Suprapubic skin (tissue), 4 donors: ENCODE results near the gene CPEB4.

Experiments used
- EP300 ChIP-seq: sonication (generic); formaldehyde crosslinking; IDR thresholded peaks from one replicate; pipeline ENCODE4 v1.6.1; 2017; ENCODE audit warnings: antibody characterized with exemption
- POLR2A ChIP-seq, 2 donors: fragments of 450-650 bp; IDR thresholded peaks; one replicate each; pipeline ENCODE4 v1.6.1; 2017; ENCODE audit warnings: antibody characterized with exemption in 2 of 2, mild to moderate bottlenecking in 2 of 2, moderate library complexity in 2 of 2
- POLR2AphosphoS5 ChIP-seq, 3 donors: sonication (generic); formaldehyde crosslinking; IDR thresholded peaks; one replicate each; pipeline ENCODE4 v1.6.1; 2017; ENCODE audit warnings: antibody characterized with exemption in 3 of 3
- TF ChIP-seq, protein P1 (sequence below), 2 donors: fragments of 200-600 bp in 1 of 2; fragments of 450-650 bp in 1 of 2; sonication (generic) in 1 of 2; IDR thresholded peaks; one replicate each; pipeline ENCODE4 v1.5.1; 2016 to 2019; ENCODE audit warnings: antibody characterized with exemption in 2 of 2, mild to moderate bottlenecking in 1 of 2, moderate library complexity in 1 of 2

DNA sequence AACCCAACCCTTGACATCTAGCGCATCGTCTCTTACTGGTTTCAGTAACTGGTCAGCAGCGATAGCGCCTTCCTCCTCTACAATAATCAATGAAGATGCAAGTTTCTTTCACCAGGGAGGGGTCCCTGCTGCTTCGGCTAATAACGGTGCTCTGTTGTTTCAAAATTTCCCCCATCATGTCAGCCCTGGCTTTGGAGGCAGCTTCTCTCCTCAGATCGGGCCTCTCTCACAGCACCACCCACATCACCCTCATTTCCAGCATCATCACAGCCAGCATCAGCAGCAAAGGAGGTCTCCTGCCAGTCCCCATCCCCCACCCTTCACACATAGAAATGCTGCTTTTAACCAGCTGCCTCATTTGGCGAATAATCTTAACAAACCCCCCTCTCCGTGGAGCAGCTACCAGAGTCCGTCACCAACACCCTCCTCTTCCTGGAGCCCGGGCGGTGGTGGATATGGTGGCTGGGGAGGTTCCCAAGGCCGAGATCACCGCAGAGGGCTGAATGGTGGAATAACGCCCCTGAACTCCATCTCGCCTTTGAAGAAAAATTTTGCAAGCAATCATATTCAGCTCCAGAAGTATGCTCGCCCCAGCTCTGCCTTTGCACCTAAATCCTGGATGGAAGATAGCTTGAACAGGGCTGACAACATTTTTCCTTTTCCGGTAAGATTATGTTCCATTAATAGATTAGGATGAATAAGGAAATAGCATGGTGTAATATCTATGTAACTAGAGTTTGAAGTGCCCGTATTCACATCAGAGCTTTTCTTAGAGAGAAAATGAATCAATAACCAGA, 2.2 kb downstream of the CPEB4 start:
- TF ChIP-seq POLR2A (IDR thresholded peaks at IDR 0.05): no peak
- TF ChIP-seq POLR2AphosphoS5 (IDR thresholded peaks at IDR 0.05): no peak
- TF ChIP-seq, protein P1, sequence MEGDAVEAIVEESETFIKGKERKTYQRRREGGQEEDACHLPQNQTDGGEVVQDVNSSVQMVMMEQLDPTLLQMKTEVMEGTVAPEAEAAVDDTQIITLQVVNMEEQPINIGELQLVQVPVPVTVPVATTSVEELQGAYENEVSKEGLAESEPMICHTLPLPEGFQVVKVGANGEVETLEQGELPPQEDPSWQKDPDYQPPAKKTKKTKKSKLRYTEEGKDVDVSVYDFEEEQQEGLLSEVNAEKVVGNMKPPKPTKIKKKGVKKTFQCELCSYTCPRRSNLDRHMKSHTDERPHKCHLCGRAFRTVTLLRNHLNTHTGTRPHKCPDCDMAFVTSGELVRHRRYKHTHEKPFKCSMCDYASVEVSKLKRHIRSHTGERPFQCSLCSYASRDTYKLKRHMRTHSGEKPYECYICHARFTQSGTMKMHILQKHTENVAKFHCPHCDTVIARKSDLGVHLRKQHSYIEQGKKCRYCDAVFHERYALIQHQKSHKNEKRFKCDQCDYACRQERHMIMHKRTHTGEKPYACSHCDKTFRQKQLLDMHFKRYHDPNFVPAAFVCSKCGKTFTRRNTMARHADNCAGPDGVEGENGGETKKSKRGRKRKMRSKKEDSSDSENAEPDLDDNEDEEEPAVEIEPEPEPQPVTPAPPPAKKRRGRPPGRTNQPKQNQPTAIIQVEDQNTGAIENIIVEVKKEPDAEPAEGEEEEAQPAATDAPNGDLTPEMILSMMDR (IDR thresholded peaks at IDR 0.05): no peak
- no peak for TF ChIP-seq EP300
